Dedifferentiated amniotic fluid mesenchymal stem cell (primary cell): ENCODE data around the gene PRORP.
"Not testable (repeated sequence)": the region's sequence is repeated elsewhere in the genome, so short reads cannot be mapped to it uniquely, and the experiment has no call there.

Experiments
- DNase-seq: peaks from one replicate; pipeline ENCODE4 v3.0.0-alpha.2; 2016; ENCODE audit errors: extremely low spot score

PRORP gene

GRCh38 chr14:35121887-35122695, at the start of gene PRORP, which contains the start of gene PPP2R3C:
Gene PRORP, plus strand, starts transcription at chr14:35122552. Its CDS starts 694 bp downstream, at chr14:35123246.
Gene PPP2R3C, minus strand, starts transcription at chr14:35121990. Its CDS starts 31 bp downstream, at chr14:35121959.
- DNase-seq: peak; percentile 83

GRCh38 chr14:35073486-35073885, 48.9 kb upstream of the PRORP start:
- no peak for DNase-seq

- no peak for DNase-seq
Observed at GRCh38 chr14:35078082-35078481, 44.3 kb upstream of the PRORP start.

GRCh38 chr14:35079742-35080141, 42.6 kb upstream of the PRORP start:
- DNase-seq: no peak

- no peak for DNase-seq
Observed at GRCh38 chr14:35083530-35084150, 38.7 kb upstream of the PRORP start.

GRCh38 chr14:35085441-35085840, 36.9 kb upstream of the PRORP start:
- no peak for DNase-seq

- DNase-seq: no peak
Observed at GRCh38 chr14:35088514-35088913, 33.8 kb upstream of the PRORP start.

- DNase-seq: not testable (repeated sequence)
Observed at GRCh38 chr14:35094645-35095044, 27.7 kb upstream of the PRORP start.

GRCh38 chr14:35107866-35108265, 14.5 kb upstream of the PRORP start:
- DNase-seq: no peak

GRCh38 chr14:35112641-35113040, 9.7 kb upstream of the PRORP start:
- DNase-seq: no peak

- DNase-seq: no peak
Observed at GRCh38 chr14:35113308-35113950, 8.9 kb upstream of the PRORP start.

GRCh38 chr14:35114036-35114435, 8.3 kb upstream of the PRORP start:
- peak; percentile 64 for DNase-seq

GRCh38 chr14:35116242-35116641, 6.1 kb upstream of the PRORP start:
- DNase-seq: no peak

GRCh38 chr14:35117112-35117511, 5.2 kb upstream of the PRORP start:
- no peak for DNase-seq

GRCh38 chr14:35121026-35121886, 1.1 kb upstream of the PRORP start:
- DNase-seq: peak; percentile 62

GRCh38 chr14:35122696-35123387, 490 bp downstream of the PRORP start:
- no peak for DNase-seq

- no peak for DNase-seq
Observed at GRCh38 chr14:35123388-35123703, 994 bp downstream of the PRORP start.

GRCh38 chr14:35124127-35124526, 1.8 kb downstream of the PRORP start:
- no peak for DNase-seq

- no peak for DNase-seq
Observed at GRCh38 chr14:35133542-35134328, 11.4 kb downstream of the PRORP start.

- DNase-seq: no peak
Observed at GRCh38 chr14:35134329-35135123, 12.2 kb downstream of the PRORP start.
